ENCODE measurements around the gene CYTH1. TPM values are rescaled to one million over a fixed set of nuclear protein-coding genes. Genes with fewer than 3 reads are reported as not detected.

Gene CYTH1
- total and polyA plus RNA-seq, 12 donors: 26.0 to 141 (median 46.2) TPM

- no peak for DNase-seq
- no peak overlapping the region for H3K4me3 ChIP-seq
- H3K27ac ChIP-seq: no peak overlapping the region
- H3K36me3 ChIP-seq (replicated peaks in 1 of 2): no peaks in the 10 kb centered on the region
- intact Hi-C loops (cut with DNase I): no loop called here
- H3K9me3 ChIP-seq (replicated peaks in 1 of 3): no peaks in the 10 kb centered on the region
- 75 to 83% (median 80%) methylated on average over 13 of the region's 13 CpGs for WGBS, 4 donors
- H3K4me1 ChIP-seq (replicated peaks in 1 of 2): no peaks in the 10 kb centered on the region
- no peaks in the 10 kb centered on the region for H3K27me3 ChIP-seq
- TF ChIP-seq CTCF (IDR thresholded peaks at IDR 0.05): no peak
These were observed 138.7 kb downstream of the CYTH1 start for GRCh38 chr17:78643326-78643725.

GRCh38 chr17:78642707-78643106, 139.4 kb downstream of the CYTH1 start:
- no peaks in the 10 kb centered on the region for H3K9me3 ChIP-seq (replicated peaks in 1 of 3)
- H3K4me3 ChIP-seq: no peak overlapping the region
- no peaks in the 10 kb centered on the region for H3K27me3 ChIP-seq
- no peaks in the 10 kb centered on the region for H3K36me3 ChIP-seq (replicated peaks in 1 of 2)
- intact Hi-C loops (cut with DNase I): no loop called here
- 54 to 70% (median 64%) methylated on average over 1 of the region's 1 CpG for WGBS, 4 donors
- DNase-seq: no peak
- TF ChIP-seq POLR2A (IDR thresholded peaks at IDR 0.05): no peak
- TF ChIP-seq CTCF (IDR thresholded peaks at IDR 0.05): no peak
- no peak overlapping the region for H3K27ac ChIP-seq
- no peaks in the 10 kb centered on the region for H3K4me1 ChIP-seq (replicated peaks in 1 of 2)

GRCh38 chr17:78641666-78642065, 140.4 kb downstream of the CYTH1 start:
- TF ChIP-seq CTCF (IDR thresholded peaks at IDR 0.05): no peak
- no peak for TF ChIP-seq POLR2A (IDR thresholded peaks at IDR 0.05)

GRCh38 chr17:78641243-78641642, 140.8 kb downstream of the CYTH1 start:
- Histone ChIP-seq H3K4me3 (no peak overlapping the region), H3K27ac (no peak overlapping the region), H3K9me3 (replicated peaks in 1 of 3) (no peaks in the 10 kb centered on the region), H3K4me1 (replicated peaks in 1 of 2) (no peaks in the 10 kb centered on the region), H3K27me3 (no peaks in the 10 kb centered on the region), H3K36me3 (replicated peaks in 1 of 2) (no peaks in the 10 kb centered on the region)
- 85 to 96% (median 92%) methylated on average over 3 to 6 of the region's 6 CpGs for WGBS, 4 donors
- TF ChIP-seq CTCF (IDR thresholded peaks at IDR 0.05) (no peak), POLR2A (IDR thresholded peaks at IDR 0.05) (no peak)
- peak in 2 of 7 donors; percentile 3 to 10 for DNase-seq
- intact Hi-C loops (cut with DNase I): no loop called here

More at GRCh38 chr17:78641666-78642065, 140.4 kb downstream of the CYTH1 start:
- intact Hi-C loops (cut with DNase I): no loop called here
- Histone ChIP-seq H3K4me3 (no peak overlapping the region), H3K4me1 (replicated peaks in 1 of 2) (no peaks in the 10 kb centered on the region), H3K27me3 (no peaks in the 10 kb centered on the region), H3K27ac (no peak overlapping the region), H3K9me3 (replicated peaks in 1 of 3) (no peaks in the 10 kb centered on the region), H3K36me3 (replicated peaks in 1 of 2) (no peaks in the 10 kb centered on the region)
- DNase-seq: no peak
- WGBS, 4 donors: 80 to 90% (median 89%) methylated on average over 2 to 18 of the region's 18 CpGs

Measured in adrenal gland (tissue), 12 donors.